ENCODE data around the gene JAK2.

JAK2 gene

DNA sequence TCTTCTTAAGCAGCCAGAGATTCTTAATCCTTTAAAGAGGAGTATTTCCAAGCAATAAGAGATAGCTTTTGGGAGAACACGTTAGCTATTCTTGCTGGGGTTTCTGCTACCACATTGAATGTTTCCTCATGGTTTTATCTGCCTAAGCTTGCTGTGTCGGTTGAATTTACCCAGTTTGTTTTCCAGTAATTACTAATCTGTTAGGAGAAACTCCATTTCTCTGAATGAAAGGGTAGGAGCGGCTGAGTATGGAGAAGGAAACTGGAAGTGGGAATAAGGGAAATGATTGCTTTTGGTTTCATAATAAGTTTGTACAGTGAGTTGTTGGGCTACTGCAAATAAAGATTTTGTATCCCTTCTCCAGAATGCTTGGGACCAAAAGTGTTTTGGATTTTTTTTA lies 1.2 kb downstream of the JAK2 start:
- peak overlapping the region; percentile 60 for H3K4me3 ChIP-seq (ENCODE audit: low read depth, low read length)
- in situ Hi-C loops (cut with HindIII; ENCODE audit: low sequenced_read_pairs) = no loop called here
- DNase-seq (ENCODE audit: low read depth) = no peak
- TF ChIP-seq, protein P1, sequence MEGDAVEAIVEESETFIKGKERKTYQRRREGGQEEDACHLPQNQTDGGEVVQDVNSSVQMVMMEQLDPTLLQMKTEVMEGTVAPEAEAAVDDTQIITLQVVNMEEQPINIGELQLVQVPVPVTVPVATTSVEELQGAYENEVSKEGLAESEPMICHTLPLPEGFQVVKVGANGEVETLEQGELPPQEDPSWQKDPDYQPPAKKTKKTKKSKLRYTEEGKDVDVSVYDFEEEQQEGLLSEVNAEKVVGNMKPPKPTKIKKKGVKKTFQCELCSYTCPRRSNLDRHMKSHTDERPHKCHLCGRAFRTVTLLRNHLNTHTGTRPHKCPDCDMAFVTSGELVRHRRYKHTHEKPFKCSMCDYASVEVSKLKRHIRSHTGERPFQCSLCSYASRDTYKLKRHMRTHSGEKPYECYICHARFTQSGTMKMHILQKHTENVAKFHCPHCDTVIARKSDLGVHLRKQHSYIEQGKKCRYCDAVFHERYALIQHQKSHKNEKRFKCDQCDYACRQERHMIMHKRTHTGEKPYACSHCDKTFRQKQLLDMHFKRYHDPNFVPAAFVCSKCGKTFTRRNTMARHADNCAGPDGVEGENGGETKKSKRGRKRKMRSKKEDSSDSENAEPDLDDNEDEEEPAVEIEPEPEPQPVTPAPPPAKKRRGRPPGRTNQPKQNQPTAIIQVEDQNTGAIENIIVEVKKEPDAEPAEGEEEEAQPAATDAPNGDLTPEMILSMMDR (IDR thresholded peaks at IDR 0.05; ENCODE audit: low read depth, low read length, missing control alignments) = no peak

DNA sequence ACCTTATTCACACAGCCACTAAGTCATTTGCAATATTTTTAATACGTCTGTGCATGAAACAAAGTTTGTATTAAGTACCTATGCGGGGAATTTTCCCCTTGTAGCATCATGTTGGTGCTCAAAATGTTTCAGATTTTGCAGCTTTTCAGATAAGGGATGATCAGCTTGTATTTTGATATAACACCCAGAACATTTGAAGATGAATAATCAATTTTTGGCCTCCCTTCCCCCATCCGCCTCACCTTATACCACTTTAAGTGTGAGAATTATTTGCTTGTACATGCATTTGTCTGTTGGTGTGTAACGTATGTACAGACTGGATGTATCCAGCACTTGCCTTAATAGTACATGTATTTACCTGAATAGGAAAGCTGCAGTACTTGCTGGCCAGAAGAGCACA lies 1.7 kb downstream of the JAK2 start:
- peak overlapping the region; percentile 60 for H3K4me3 ChIP-seq (ENCODE audit: low read depth, low read length)

DNA sequence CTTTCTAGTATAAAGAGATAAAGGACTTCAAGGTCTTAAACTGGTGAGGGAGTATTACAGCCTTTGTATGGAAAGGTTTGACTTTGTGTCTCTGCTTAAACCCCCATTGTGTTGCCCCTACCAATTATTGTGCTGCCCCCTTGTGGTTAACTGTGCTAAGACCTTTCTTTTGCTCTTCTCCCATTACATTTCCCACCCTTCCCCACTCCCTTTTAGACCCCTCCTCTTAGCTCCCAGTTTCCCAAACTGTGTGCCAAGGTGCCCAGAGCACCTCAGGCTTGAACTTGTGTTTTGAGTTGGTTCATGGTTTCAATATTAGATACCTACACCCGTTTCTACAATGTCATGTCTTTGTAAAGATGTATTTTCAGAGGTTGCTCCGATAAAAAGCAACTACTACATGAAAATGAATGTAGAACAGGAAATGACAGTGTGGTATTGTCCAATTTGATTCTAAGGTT lies 2.9 kb downstream of the JAK2 start:
- peak overlapping the region; percentile 0 for H3K4me3 ChIP-seq (ENCODE audit: low read depth, low read length)
- in situ Hi-C loops (cut with HindIII; ENCODE audit: low sequenced_read_pairs) = no loop called here
- TF ChIP-seq, protein P1 (IDR thresholded peaks at IDR 0.05; ENCODE audit: low read depth, low read length, missing control alignments) = peak; percentile 74
- peak; percentile 65 for DNase-seq (ENCODE audit: low read depth)

More for the DNA sequence above, 1.7 kb downstream of the JAK2 start:
- TF ChIP-seq, protein P1 (IDR thresholded peaks at IDR 0.05; ENCODE audit: low read depth, low read length, missing control alignments) = no peak
- in situ Hi-C loops (cut with HindIII; ENCODE audit: low sequenced_read_pairs) = no loop called here
- no peak for DNase-seq (ENCODE audit: low read depth)

DNA sequence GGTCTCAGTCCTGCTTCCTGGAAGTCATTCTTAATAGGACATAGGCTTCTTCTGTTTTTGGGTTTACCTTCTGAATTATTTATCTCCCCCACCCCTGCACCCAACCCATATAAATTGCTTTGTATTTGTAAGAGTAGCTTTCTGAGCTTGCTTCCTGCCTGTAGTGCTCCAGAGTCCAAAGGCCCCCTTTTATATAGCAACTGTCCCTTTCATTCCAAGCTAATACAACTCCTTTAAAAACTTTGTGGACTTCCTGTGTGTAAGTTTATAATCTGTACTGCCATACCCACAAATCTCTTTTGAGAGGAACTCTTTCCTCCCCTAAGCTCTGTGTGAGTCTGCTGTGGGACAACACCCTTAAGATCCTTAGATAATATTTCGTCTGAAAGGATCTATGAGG lies 7.8 kb downstream of the JAK2 start:
- TF ChIP-seq, protein P1 (IDR thresholded peaks at IDR 0.05; ENCODE audit: low read depth, low read length, missing control alignments) = no peak
- no peak overlapping the region for H3K4me3 ChIP-seq (ENCODE audit: low read depth, low read length)
- in situ Hi-C loops (cut with HindIII; ENCODE audit: low sequenced_read_pairs) = no loop called here
- DNase-seq (ENCODE audit: low read depth) = no peak

DNA sequence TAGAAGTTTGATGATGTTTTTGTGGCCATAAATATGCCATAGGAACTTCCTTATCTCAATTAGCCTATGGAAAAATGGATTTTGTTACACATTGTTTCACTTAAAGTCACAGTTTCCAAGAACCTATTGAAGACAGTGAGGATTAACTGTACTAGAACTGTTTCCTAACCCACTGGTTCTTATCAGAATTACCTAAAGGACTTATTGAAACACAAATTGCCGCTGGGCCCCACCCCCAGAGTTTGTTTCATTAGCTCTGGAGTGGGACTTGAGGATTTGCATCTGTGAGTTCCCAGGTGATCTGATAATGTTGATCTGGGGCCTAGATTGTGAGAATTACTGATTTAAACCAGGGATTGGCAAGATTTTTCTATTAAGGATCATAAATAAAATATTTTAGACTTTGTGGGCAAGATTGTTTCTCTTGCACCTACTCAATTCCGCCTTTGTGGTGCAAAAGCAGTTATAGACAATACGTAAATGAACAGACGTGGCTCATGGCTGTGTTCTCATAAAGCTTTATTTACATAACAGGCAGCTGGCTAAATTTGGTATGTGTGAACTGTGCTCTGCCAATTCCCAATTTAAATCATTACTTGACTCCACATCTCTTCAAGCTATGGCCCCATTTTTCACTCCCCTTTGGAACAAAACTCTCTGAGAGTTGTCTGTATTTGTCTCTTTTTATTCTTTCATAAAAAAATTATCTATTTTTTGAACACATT lies 9.3 kb downstream of the JAK2 start:
- in situ Hi-C loops (cut with HindIII; ENCODE audit: low sequenced_read_pairs) = no loop called here
- TF ChIP-seq, protein P1 (IDR thresholded peaks at IDR 0.05; ENCODE audit: low read depth, low read length, missing control alignments) = no peak
- H3K4me3 ChIP-seq (ENCODE audit: low read depth, low read length) = no peak overlapping the region
- no peak for DNase-seq (ENCODE audit: low read depth)

DNA sequence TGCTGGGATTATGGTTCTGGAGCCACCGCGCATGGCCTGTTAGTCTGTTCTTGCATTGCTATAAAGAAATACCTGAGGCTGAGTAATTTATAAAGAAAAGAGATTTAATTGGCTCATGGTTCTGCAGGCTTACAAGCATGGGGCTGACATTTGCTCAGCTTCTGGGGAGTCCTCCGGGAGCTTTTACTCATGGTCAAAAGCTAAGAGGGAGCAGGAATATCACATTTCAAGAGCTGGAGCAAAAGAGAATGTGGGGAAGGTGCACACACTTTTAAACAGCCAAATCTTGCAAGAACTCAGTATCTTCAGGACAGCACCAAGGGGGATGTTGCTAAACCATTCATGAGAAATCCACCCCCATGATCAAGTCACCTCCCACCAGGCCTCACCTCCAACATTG lies 12.1 kb downstream of the JAK2 start:
- in situ Hi-C loops (cut with HindIII; ENCODE audit: low sequenced_read_pairs) = no loop called here
- TF ChIP-seq, protein P1 (IDR thresholded peaks at IDR 0.05; ENCODE audit: low read depth, low read length, missing control alignments) = no peak
- no peak for DNase-seq (ENCODE audit: low read depth)
- no peak overlapping the region for H3K4me3 ChIP-seq (ENCODE audit: low read depth, low read length)

All from astrocyte of the cerebellum (primary cell).